Skin of body (tissue), 2 donors: Measurements from ENCODE around the gene HMCES. TPM values are rescaled to one million over a fixed set of nuclear protein-coding genes. Genes with fewer than 3 reads are reported as not detected.

Experiments
- DNase-seq: peaks from one replicate; lab custom pipeline; 2025; lab: John Stamatoyannopoulos, UW
- total RNA-seq: library from RNA; depleted of rRNA; stranded (reverse); fragments of >200 nt; gene quantifications from one replicate; pipeline ENCODE4 v1.2.3, GENCODE V29; 2014

Gene HMCES, protein sequence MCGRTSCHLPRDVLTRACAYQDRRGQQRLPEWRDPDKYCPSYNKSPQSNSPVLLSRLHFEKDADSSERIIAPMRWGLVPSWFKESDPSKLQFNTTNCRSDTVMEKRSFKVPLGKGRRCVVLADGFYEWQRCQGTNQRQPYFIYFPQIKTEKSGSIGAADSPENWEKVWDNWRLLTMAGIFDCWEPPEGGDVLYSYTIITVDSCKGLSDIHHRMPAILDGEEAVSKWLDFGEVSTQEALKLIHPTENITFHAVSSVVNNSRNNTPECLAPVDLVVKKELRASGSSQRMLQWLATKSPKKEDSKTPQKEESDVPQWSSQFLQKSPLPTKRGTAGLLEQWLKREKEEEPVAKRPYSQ
- 21.2 TPM for total RNA-seq

DNA sequence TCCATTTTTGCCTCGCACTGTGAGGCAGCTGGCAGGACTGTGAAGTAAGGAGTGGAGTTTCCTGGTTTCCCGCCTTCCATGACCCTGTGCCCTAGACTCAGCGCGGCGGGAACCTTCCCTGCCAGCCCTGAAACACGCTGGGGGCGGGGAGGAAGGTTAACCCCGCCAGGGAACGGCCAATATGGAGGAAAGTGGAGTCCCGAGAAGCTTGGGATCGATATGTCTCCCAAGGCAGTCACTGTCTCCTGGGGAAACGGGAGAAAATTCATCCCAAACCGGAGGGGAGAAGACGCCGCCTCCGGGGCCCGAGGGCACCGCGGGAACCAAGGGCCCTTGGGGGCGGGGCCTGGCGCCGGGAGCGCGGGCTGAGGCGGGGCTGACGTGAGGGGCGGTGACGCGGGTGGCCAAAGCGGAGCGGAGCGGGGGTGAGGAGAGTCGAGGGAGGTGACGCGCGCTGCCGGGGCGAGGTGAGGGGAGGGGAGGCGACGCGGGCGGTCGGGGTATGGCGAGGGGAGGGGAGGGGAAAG is at the start of gene HMCES:
Gene HMCES, plus strand, starts transcription at position 432 of the 527 bp plus-strand sequence. CDS start 863 bp downstream, outside the sequence.
- DNase-seq = peak; percentile 77

DNA sequence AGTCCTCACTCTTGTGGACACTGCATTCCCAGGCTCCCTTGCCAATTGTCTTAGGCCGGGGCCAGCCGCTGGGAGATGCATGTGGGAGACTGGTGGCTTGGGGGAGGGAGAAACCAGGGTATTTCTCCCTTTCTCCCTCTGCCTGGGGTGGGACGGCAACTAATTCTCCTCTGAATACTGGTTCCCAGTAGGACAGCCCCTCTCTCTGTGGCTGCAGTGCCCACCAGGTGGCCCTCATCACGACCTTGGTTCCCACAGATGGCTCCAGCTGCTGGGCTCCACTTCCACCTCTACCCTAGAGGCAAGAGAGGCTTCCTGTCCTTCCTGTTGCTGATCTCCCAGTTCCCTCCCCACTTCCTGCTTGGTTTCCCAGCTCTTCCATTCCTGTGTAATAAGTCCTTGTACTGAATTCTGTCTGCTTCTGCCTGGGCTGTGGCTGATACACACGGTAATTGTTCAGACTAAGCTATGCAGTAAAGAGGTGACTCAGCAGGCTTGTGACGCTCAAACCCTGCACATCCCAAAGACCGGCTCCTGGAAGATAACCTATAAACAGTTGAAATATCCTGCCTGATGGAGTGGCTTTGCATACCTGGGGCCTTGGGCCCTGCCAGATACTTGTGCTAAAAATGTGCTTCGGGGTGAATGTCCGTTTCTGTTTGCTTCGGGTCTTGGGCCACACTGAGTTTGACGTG is 49.6 kb upstream of the HMCES start:
- DNase-seq = no peak

DNA sequence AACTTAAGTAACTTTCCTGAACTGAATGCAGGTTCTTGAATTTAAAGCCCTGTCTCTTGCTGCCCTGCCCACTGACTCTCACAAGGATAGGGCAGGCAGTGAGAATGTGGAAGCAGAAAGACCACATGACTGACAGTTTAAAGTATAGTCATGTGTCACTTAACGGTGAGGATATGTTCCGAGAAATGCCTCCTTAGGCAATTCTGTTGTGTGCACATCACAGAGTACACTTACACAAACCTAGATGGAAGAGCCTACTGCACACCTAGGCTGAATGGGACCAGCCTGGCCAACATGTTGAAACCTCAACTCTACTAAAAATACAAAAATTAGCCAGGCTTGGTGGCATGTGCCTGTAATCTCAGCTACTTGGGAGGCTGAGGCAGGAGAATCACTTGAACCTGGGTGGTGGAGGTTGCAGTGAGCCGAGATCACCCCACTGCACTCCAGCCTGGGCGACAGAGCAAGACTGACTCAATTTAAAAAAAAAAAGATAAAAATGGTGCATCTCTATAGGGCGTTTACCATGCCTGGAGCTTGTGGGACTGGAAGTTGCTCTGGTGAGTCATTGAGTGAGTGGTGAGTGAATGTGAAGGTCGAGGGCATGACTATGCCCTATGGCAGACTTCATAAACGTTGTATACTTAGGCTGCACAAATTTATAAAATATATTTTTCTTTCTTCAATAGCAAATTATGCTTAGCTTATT is 48.2 kb upstream of the HMCES start:
- no peak for DNase-seq

DNA sequence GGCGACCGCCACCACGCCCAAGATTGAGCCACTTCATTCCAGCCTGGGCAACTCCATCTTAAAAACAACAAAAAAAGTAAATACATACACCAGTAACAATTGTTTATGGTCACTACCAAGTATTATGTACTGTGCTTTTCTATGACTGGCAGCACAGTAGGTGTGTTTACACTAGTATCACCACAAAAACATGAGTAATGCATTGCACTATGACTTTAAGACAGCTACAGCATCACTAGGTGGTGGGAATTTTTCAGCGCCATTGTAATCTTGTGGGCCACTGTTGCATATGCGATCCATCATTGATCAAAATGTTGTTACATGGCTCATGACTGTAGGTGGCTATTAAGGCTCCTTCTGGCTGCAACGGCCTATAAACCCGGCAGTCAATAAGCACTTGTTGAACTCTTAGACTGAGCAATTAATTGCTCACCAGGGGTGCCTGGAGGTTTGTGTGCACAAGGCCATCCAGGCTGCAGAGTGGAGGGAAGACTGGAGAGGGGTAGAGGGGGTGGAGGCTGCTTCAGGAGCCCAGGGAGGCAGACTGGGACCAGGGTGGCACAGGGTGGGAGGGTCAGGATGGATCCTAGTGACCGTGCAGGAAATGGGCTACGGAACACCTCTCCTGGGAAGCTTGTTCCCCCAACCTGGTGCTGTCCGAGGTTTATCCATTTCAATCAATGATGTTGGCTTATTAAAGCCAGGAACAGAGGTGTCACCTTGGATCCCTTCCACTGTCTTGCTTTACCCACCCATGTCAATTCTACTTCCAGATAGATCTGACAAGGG is 47.1 kb upstream of the HMCES start:
- DNase-seq = no peak

DNA sequence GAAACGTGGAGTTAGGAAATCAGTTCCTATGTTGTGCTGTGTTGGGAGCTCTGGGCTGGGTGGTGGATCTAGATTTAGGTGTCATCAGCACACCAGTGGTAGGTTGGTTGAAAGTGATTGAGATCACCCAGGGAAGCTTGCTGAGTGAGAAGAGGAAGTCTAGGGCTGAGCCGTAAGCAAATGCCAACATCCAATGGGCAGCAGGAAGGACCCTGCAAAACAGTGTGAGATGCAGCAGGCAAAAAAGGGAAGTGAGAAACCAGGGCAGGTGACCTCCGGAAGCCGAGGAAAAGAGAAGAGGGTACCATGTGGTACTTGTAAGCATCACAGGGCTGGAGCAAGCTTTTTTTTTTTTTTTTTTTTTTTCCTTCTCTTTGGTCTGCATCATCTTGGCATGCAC is 45.1 kb upstream of the HMCES start:
- DNase-seq = no peak

DNA sequence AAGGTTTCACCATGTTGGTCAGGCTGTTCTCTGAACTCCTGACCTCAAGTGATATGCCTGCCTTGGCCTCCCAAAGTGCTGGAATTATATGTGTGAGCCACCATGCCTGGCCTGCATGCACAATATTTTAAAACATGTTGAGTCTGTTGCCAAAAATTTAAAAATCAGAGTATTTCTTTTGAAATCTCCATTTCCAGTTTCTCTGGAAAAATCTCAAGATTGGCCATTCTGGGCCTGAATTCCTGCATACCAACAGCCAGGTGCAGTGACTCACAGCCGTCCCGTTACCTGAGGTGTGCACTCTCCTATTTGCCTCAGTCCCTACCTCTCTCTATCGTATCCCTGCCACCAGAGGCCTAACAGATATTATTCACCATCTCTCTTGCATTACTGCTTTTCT is 44.2 kb upstream of the HMCES start:
- DNase-seq = no peak

DNA sequence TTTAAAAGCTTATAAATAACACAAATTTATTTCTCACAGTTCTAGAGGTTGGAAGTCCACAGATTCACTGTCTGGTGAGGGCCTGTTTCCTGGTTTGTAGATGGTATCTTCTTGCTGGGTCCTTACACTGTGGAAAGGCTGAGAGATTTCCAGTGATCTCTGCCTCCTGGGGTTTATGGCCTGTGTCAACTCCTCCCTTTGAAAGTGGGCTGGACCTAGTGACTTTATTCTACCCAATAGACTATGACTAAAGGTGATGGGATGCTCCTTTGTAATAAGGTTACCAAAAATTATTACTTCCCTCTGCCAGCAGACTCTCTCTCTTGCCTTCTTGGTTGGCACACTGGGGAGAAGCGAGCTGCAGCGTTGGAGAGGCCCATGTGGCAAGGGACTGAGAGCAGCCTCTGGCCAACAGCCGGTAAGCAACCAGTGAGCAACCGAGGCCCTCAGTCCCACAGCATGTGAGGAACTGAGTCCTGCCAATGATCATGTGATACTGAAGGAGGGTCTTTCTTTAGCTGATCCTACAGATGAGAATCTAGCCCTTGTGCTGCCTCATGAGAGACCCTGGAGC is 43.2 kb upstream of the HMCES start:
- DNase-seq = no peak

DNA sequence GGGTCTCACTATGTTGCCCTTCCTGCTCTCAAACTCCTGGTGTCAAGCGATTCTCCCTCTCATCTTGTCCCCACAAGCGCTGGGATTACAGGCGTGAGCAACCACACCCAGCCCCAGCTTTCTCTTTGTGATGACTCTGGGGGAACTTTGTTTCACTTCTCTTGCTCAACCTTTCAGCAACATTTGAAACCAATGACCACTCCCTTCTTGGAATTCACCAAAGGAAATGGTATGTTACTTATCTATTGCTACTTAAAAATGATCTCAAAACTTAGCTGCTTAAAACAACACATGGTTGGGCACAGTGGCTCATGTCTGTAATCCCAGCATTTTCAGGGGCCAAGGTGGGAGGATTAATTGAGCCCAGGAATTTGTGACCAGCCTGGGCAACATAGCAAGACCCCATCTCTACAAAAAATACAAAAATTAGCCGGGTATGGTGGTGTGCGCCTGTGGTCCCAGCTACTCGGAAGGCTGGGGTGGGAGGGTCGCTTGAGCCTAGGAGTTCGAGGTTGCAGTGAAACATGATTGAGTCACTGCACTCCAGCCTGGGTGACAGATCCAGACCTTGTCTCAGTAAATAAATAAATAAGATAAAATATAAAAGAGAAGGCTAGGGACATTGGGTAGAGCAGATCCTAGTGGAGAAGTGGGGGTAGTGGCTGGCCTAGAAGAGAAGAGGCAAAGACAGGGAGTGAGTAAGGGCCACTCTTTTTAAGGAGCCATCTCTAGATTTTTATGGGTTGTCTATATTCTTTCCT is 39.5 kb upstream of the HMCES start:
- DNase-seq = no peak

DNA sequence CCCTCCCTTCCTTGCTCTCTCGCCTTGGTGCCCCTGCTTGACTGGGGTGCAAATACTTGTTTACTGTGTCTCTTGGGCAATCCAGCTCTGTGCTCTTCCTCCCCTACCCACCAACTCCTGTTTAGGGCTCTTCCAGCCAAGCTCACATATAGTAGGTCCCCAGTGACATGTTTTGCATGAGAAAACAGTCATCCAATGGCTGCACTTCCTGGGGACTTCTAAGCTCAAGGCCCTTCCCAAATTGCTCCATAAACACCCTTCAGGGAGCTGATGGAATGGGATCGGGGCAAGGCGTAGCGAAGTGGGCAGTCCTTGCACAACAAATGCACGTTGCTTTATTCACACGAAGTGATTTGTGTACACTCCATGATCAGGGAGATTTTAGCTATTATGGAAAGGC is 38.7 kb upstream of the HMCES start:
- DNase-seq = no peak

DNA sequence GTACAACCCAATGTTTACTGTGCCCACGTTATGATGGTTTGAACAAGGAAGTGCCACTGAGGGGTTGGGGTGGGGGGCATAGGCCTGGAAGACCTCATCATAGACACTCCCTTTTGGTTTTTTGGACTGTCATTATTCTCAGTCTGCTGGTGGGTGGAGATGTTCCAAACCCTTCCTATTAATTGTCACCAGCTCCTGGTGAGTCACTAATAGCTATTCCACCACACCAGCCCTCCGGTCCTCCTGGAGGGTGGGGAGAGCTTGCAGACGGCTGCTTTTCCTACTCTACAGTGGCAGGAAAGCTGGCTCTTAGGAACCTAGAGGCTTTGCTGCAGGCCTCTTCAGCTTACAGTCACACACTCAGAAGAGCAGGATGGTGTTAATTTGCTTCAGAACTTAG is 38.2 kb upstream of the HMCES start:
- no peak for DNase-seq

DNA sequence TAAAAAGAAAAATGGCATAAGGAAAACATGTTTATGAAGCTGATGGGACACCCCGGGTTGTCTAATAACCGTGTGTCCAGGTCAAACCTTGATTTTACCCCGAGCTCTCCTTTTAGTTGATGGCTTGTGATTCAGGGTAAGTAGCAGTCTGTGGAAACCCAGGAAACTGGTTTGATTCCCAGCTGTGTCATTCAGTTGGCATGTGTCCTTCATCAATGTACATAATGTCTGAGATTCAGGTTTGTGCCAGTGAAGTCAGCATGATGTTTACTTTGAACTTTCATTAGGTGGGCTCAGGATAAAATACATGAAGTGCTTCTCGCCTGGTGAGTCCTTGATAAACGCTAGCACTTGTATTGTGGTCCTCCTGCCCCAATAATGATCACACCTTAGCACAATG is 33.5 kb upstream of the HMCES start:
- DNase-seq = no peak

DNA sequence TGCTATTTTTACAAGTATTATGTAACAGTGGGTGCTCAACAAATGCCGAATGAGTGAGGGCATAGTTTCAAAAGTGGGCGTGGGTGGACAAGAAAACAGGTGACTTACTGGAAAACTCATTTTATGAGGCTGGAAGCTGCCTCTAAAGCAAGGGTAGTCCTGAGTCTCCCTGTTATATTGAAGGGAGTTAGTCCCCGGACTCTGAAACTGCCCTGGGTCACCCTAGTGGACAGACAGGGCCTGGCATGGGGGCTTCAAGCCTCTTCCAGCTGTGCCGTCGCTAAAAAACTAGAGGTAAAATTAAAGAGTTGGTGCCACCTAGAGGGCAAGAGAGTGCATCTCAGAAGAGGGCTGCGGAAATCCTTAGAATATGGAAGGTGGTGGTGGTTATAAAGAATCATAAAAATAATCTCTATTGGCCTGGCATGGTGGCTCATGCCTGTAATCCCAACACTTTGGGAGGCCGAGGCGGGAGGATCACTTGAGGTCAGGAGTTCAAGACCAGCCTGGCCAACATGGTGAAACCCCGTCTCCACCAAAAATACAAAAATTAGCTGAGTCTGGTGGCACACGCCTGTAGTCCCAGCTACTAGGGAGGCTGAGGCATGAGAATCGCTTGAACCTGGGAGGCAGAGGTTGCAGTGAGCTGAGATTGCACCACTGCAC is 32.9 kb upstream of the HMCES start:
- peak; percentile 47 for DNase-seq

DNA sequence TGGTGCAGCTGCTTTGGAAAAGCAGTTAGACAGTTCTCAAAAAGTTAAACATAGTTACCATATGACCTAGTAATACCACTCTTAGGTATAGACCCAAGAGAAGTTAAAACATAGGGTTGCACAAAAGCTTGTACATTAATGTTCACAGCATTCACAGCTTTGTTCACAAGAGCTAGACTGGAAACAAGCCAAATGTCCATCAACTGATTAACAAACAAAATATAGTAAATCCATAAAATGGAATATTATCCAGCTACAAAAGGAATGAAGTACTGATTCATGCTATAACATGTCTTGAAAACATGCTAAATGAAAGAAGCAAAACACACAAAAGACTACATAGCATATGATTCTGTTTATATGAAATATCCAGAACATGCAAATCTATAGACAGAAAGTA is 32.0 kb upstream of the HMCES start:
- DNase-seq = no peak

DNA sequence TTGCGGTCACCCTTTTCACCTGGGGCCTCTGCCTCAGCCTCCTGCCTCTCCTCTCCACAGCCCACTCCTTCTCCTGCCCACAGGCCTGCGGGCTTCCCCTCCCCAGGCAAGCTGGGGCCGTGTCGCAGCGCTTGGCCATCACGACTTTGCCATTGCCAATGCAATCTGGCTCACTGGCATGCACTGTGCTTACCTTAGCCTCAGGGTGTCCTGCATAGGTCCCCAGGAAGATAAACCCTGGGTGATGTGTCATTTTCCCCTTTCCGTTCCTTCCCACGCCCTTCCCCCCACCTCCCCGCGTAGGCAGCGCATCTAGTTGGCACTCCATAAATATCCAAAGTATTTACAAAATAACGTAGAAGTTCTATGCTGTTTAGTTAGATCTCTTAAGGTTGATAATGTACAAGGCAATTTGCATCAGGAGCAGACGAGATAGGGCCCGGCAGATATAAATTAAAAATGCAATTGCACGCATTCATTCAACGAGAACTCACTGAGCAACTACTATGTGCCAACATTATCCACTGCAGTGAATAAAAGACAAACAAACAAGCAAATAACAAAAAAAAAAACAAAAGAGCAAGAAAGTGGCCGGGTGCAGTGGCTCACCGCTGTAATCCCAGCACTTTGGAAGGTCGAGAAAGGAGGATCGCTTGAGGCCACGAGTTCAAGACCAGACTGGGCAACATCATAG is 30.2 kb upstream of the HMCES start:
- no peak for DNase-seq

DNA sequence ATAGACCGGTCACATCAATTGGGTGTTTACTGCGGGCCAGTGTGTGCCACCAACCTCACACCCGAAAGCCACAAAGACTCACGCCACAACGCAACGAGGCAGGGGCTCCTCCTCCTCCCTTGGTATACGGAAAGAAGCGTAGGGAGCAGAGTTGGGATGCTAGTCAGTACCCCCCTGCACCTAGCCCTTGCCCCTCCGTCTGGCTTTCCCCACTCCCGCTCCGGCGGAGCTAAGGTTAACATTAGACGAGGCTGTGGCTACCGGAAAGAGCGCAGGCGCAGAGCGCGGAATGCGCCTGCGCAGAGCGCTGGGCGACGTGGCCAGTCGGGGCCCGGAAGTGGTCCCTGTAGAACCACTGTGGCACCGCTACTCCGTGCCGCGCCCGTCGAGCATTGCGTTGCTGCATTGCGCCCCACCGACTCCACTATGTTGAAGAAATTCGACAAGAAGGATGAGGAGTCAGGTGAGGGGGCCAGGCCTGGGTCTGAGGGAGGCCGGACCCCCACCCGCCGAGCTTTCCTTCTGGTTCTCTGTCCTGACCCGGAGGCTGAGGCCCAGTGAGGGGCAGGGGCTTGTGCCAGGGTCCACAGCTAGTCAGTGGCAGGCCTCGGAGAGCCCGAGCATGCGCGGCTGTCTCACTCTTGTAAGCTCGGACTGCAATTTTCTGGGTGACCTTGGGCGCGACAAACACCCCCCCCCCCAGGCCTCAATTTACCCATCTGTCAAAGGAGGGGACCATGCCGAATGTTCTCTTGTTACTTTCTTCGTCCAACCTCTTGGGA is 29.2 kb upstream of the HMCES start, which contains the start of gene COPG1:
Gene COPG1, plus strand, starts transcription at position 323 of the 782 bp plus-strand sequence. Its CDS starts 104 bp downstream, at position 427.
- DNase-seq = peak; percentile 78

DNA sequence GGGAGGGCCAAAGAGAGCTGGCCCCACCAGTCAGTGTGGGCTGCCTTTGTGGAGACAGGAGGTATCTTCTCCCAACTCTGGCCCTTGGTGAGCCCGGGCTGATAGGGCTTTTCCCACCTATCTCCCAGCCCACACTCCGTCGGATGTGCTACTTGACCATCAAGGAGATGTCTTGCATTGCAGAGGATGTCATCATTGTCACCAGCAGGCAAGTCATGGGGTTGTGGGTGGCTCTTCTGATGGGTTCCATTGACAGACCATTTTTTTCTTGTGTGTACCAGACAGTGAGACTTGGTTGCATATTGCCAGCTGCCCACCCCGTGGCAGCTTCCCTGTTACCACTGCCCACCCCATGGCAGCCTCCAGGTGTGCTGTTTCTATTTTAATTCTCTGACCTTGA is 25.9 kb upstream of the HMCES start:
- no peak for DNase-seq

DNA sequence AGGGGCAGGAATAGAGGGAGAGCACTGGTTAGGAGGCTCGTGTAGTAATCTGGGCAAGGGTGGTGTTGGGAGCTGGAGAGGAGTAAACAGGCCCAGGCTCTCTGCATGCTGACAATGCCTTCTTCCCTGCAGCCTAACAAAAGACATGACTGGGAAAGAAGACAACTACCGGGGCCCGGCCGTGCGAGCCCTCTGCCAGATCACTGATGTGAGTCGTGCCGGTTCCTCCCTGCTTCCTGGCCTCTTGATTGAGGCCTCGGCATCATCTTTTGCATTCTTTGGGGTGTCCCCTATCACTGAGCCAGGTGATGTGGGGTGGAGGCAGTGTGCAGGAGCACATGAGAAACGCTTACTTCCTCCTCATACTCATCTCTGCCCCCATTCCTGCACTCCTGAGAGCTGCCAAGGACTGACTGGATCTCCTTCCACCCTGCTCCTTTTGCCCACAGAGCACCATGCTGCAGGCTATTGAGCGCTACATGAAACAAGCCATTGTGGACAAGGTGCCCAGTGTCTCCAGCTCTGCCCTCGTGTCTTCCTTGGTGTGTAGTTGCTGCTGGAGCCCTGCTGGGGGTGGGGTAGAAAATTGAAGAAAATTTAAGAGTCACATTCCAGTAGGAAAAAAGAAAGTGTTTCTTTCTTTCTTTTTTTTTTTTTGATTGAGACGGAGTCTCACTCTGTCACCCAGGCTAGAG is 24.0 kb upstream of the HMCES start:
- no peak for DNase-seq

DNA sequence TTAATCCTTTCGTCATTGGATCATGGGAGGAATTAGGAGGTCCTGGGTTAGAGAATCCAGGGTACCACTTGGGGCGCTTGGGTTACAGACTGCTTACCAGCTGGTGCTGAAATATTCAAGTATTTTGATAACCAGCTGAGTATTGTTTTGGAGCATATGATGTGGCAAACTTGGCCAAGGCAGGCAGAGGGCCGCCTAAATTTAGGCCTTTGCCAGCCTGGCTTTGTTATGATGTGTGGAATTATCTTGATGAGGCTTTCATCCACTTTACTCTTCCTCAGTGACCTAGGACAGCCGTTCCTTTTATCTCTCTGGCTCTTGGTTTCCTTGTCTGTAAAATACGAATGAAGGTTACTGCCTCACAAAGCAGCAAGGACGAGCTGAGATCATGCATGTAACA is 22.4 kb upstream of the HMCES start:
- no peak for DNase-seq
